ENCODE results near the gene GDI1.

GDI1 gene

GRCh38 chrX:154470914-154471568 lies 34.1 kb downstream of the GDI1 start:
- H3K36me3 ChIP-seq (ENCODE audit: control insufficient read depth, insufficient read depth, low read length) = no peaks in the 10 kb centered on the region

GRCh38 chrX:154471839-154472684 lies 35.1 kb downstream of the GDI1 start:
- H3K36me3 ChIP-seq (ENCODE audit: control insufficient read depth, insufficient read depth, low read length) = no peaks in the 10 kb centered on the region
- no peak overlapping the region for H3K9ac ChIP-seq (ENCODE audit: low read length)
- no peaks in the 10 kb centered on the region for H3K9me3 ChIP-seq (ENCODE audit: control insufficient read depth, low read length)
- H3K4me1 ChIP-seq (ENCODE audit: control insufficient read depth, insufficient read depth, low read length) = peaks cover 5% of the 10 kb centered on the region
- H3K4me3 ChIP-seq (ENCODE audit: low read length) = no peak overlapping the region
- no peaks in the 10 kb centered on the region for H3K27me3 ChIP-seq (ENCODE audit: control insufficient read depth, insufficient read depth, low read length)

More at GRCh38 chrX:154470914-154471568, 34.1 kb downstream of the GDI1 start:
- peaks cover 5% of the 10 kb centered on the region for H3K4me1 ChIP-seq (ENCODE audit: control insufficient read depth, insufficient read depth, low read length)
- no peak overlapping the region for H3K9ac ChIP-seq (ENCODE audit: low read length)
- no peak overlapping the region for H3K4me3 ChIP-seq (ENCODE audit: low read length)
- H3K27me3 ChIP-seq (ENCODE audit: control insufficient read depth, insufficient read depth, low read length) = no peaks in the 10 kb centered on the region
- no peaks in the 10 kb centered on the region for H3K9me3 ChIP-seq (ENCODE audit: control insufficient read depth, low read length)

- Histone ChIP-seq H3K27me3 (ENCODE audit: control insufficient read depth, insufficient read depth, low read length) (no peaks in the 10 kb centered on the region), H3K9me3 (ENCODE audit: control insufficient read depth, low read length) (no peaks in the 10 kb centered on the region), H3K36me3 (ENCODE audit: control insufficient read depth, insufficient read depth, low read length) (no peaks in the 10 kb centered on the region), H3K9ac (ENCODE audit: low read length) (no peak overlapping the region), H3K4me1 (ENCODE audit: control insufficient read depth, insufficient read depth, low read length) (peaks cover 5% of the 10 kb centered on the region), H3K4me3 (ENCODE audit: low read length) (no peak overlapping the region)
Observed at GRCh38 chrX:154472685-154473632, 36.0 kb downstream of the GDI1 start.

GRCh38 chrX:154473683-154474082 lies 36.7 kb downstream of the GDI1 start:
- Histone ChIP-seq H3K27me3 (ENCODE audit: control insufficient read depth, insufficient read depth, low read length) (no peaks in the 10 kb centered on the region), H3K36me3 (ENCODE audit: control insufficient read depth, insufficient read depth, low read length) (no peaks in the 10 kb centered on the region), H3K4me1 (ENCODE audit: control insufficient read depth, insufficient read depth, low read length) (peaks cover 7% of the 10 kb centered on the region), H3K9me3 (ENCODE audit: control insufficient read depth, low read length) (no peaks in the 10 kb centered on the region), H3K9ac (ENCODE audit: low read length) (no peak overlapping the region), H3K4me3 (ENCODE audit: low read length) (no peak overlapping the region)

DNA sequence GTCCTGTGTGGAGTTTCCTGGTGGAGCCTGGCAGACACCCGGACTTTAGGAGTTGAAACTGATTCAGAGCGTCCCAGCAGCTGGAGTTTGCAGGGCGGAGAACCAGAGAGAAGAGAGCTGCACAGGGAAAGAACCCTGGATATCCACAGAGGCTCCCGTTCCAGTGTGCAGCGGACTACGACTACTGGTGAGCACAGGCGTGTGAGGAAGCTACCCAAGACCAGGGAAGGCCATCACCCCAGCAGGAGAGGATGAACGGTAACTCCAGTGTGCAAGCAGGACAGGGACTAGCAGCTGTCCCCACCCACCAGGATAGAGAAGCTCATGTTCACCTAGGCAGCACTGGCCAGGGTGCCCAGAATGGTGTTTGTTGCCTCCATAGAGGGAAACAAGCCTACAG lies 39.9 kb downstream of the GDI1 start:
- Histone ChIP-seq H3K4me3 (ENCODE audit: low read length) (no peak overlapping the region), H3K4me1 (ENCODE audit: control insufficient read depth, insufficient read depth, low read length) (peaks cover 11% of the 10 kb centered on the region), H3K9me3 (ENCODE audit: control insufficient read depth, low read length) (no peaks in the 10 kb centered on the region), H3K9ac (ENCODE audit: low read length) (no peak overlapping the region), H3K36me3 (ENCODE audit: control insufficient read depth, insufficient read depth, low read length) (no peaks in the 10 kb centered on the region), H3K27me3 (ENCODE audit: control insufficient read depth, insufficient read depth, low read length) (no peaks in the 10 kb centered on the region)

DNA sequence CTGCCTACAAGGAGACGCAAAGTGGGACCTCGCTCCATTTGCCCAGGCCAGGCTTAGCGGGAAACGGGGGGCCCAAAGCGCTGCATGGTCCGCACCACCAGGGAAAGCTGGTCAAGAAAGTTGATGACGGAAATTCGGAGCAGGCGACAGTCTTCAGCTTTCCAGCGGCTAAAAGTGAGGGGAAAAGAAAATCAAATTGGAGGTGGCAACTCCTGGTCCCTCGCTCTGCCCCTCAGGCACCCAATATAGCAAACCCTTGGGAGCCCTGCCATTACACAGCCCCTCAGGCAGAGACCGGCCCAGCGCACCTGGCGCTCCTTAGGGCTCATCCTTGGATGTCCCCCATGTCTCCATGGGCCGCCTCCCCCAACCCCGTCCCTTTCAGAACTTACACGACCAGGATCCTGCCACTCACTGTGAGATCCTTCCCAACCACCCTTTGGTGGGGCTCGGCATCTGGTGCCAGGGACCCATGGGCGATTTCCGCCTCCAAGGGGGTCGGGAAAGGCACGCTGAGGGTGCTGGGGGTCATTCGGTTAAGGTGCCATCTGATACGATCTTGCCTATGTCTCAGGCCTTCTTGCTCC lies 41.0 kb downstream of the GDI1 start:
- H3K27me3 ChIP-seq (ENCODE audit: control insufficient read depth, insufficient read depth, low read length) = no peaks in the 10 kb centered on the region
- peaks cover 6% of the 10 kb centered on the region for H3K4me1 ChIP-seq (ENCODE audit: control insufficient read depth, insufficient read depth, low read length)
- H3K4me3 ChIP-seq (ENCODE audit: low read length) = no peak overlapping the region
- H3K36me3 ChIP-seq (ENCODE audit: control insufficient read depth, insufficient read depth, low read length) = no peaks in the 10 kb centered on the region
- no peaks in the 10 kb centered on the region for H3K9me3 ChIP-seq (ENCODE audit: control insufficient read depth, low read length)
- H3K9ac ChIP-seq (ENCODE audit: low read length) = peak overlapping the region; percentile 34

- no peaks in the 10 kb centered on the region for H3K9me3 ChIP-seq (ENCODE audit: control insufficient read depth, low read length)
- peak within 1 kb of the TSS; percentile 37 for H3K9ac ChIP-seq (ENCODE audit: low read length)
- peak within 1 kb of the TSS; percentile 36 for H3K4me3 ChIP-seq (ENCODE audit: low read length)
- no peaks in the 10 kb centered on the region for H3K27me3 ChIP-seq (ENCODE audit: control insufficient read depth, insufficient read depth, low read length)
- H3K36me3 ChIP-seq (ENCODE audit: control insufficient read depth, insufficient read depth, low read length) = no peaks in the 10 kb centered on the region
- H3K4me1 ChIP-seq (ENCODE audit: control insufficient read depth, insufficient read depth, low read length) = peaks cover 7% of the 10 kb centered on the region
Observed at GRCh38 chrX:154478728-154479622, 42.0 kb downstream of the GDI1 start, which contains the start of gene LAGE3. TSS of gene LAGE3 (minus strand) at chrX:154479281. CDS start at chrX:154478915, 366 bp downstream.

GRCh38 chrX:154481195-154481594 lies 44.2 kb downstream of the GDI1 start:
- Histone ChIP-seq H3K9me3 (ENCODE audit: control insufficient read depth, low read length) (no peaks in the 10 kb centered on the region), H3K27me3 (ENCODE audit: control insufficient read depth, insufficient read depth, low read length) (no peaks in the 10 kb centered on the region), H3K36me3 (ENCODE audit: control insufficient read depth, insufficient read depth, low read length) (no peaks in the 10 kb centered on the region), H3K9ac (ENCODE audit: low read length) (no peak overlapping the region), H3K4me1 (ENCODE audit: control insufficient read depth, insufficient read depth, low read length) (peaks cover 25% of the 10 kb centered on the region), H3K4me3 (ENCODE audit: low read length) (no peak overlapping the region)

GRCh38 chrX:154481911-154482601 lies 45.1 kb downstream of the GDI1 start:
- Histone ChIP-seq H3K9ac (ENCODE audit: low read length) (no peak overlapping the region), H3K9me3 (ENCODE audit: control insufficient read depth, low read length) (no peaks in the 10 kb centered on the region), H3K27me3 (ENCODE audit: control insufficient read depth, insufficient read depth, low read length) (no peaks in the 10 kb centered on the region), H3K4me1 (ENCODE audit: control insufficient read depth, insufficient read depth, low read length) (peaks cover 25% of the 10 kb centered on the region), H3K4me3 (ENCODE audit: low read length) (no peak overlapping the region), H3K36me3 (ENCODE audit: control insufficient read depth, insufficient read depth, low read length) (no peaks in the 10 kb centered on the region)

DNA sequence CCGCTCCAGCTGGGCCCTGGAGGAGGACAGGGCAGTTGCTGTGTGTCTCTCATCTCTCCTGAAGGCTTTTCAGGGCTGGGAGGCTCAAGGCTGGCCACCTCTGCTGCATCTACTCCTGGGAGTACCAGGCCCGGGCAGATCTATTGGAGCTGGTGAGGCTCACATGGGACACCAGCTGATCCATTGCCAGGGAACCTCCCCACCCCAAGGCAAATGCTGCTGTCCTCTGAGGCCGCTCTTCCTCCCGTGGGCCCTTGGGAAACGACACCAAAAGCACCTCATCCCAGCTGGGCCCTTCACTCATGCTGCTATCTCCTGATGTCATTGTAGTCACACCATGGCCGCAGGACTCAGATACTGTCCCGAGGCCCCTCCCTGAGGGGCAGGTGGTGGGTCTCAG lies 45.8 kb downstream of the GDI1 start:
- Histone ChIP-seq H3K9ac (ENCODE audit: low read length) (no peak overlapping the region), H3K27me3 (ENCODE audit: control insufficient read depth, insufficient read depth, low read length) (no peaks in the 10 kb centered on the region), H3K9me3 (ENCODE audit: control insufficient read depth, low read length) (no peaks in the 10 kb centered on the region), H3K36me3 (ENCODE audit: control insufficient read depth, insufficient read depth, low read length) (no peaks in the 10 kb centered on the region), H3K4me3 (ENCODE audit: low read length) (no peak overlapping the region), H3K4me1 (ENCODE audit: control insufficient read depth, insufficient read depth, low read length) (peaks cover 25% of the 10 kb centered on the region)

All from mucosa of stomach (tissue), 1 donor.